ENCODE data around the gene BLTP3B.
"Not testable (repeated sequence)": the region's sequence is repeated elsewhere in the genome, so short reads cannot be mapped to it uniquely, and the experiment has no call there.

The BLTP3B gene

DNA sequence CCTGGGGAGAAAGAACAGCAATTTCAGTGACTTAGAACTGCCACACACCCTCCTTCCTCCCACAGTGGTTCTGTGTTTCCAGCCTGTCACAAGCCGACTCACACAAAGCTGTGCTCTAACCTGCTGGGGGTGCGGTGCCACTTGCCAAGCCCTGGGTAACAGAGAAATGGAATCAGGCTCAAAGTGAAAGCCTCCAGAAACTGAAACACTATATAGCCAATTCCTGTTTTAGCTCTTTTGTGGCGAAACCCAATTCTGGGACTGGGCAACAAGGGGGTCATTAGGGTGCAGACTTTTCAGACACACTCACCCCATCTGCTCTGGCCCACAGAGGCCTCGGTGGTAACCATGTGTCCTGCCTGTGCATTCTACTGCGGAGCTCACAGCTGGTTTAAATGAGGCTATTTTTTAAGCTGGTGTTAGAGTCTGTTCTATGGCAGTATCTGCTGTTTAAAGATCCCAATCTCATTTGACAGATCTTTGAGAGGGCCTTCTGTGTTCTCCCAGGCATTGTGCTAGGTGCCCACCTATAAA is 42.8 kb upstream of the BLTP3B start:
- TF ChIP-seq, protein P1, sequence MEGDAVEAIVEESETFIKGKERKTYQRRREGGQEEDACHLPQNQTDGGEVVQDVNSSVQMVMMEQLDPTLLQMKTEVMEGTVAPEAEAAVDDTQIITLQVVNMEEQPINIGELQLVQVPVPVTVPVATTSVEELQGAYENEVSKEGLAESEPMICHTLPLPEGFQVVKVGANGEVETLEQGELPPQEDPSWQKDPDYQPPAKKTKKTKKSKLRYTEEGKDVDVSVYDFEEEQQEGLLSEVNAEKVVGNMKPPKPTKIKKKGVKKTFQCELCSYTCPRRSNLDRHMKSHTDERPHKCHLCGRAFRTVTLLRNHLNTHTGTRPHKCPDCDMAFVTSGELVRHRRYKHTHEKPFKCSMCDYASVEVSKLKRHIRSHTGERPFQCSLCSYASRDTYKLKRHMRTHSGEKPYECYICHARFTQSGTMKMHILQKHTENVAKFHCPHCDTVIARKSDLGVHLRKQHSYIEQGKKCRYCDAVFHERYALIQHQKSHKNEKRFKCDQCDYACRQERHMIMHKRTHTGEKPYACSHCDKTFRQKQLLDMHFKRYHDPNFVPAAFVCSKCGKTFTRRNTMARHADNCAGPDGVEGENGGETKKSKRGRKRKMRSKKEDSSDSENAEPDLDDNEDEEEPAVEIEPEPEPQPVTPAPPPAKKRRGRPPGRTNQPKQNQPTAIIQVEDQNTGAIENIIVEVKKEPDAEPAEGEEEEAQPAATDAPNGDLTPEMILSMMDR (IDR thresholded peaks at IDR 0.05; ENCODE audit: low read depth, low read length), result no peak
- H3K4me3 ChIP-seq (replicated peaks in 1 of 2; ENCODE audit: low read depth in 2 of 2, low read length in 2 of 2), result no peak overlapping the region
- no peak for DNase-seq (ENCODE audit: low read depth in 2 of 2)

DNA sequence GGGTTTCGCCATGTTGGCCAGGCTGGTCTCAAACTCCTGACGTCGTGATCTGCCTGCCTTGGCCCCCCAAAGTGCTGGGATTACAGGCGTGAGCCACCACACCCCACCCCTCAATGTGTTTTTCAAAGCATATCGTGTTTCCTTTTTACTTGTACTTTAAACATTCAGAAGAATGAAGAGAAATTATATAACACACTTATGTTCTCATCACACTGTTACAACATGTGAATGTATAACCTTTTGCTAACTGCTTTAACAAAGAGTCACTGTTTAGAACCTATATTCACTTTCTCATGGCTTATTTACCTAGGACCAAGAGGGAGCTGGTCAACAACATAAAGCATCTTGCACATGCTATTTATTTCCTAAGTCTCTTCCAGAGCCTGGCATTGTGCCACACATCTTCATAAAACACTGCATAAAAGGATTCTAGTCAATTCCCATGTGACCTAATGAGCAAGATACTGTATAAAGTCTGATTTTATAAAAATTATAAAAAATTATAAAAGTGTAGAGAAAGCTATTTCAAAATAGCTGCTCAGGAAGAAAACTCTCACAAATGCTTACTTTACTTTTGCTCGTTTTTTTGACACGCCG is 42.0 kb upstream of the BLTP3B start:
- TF ChIP-seq, protein P1 (IDR thresholded peaks at IDR 0.05; ENCODE audit: low read depth, low read length), result no peak
- peak; percentile 35 to 40 for DNase-seq (ENCODE audit: low read depth in 2 of 2)
- no peak overlapping the region for H3K4me3 ChIP-seq (replicated peaks in 1 of 2; ENCODE audit: low read depth in 2 of 2, low read length in 2 of 2)

DNA sequence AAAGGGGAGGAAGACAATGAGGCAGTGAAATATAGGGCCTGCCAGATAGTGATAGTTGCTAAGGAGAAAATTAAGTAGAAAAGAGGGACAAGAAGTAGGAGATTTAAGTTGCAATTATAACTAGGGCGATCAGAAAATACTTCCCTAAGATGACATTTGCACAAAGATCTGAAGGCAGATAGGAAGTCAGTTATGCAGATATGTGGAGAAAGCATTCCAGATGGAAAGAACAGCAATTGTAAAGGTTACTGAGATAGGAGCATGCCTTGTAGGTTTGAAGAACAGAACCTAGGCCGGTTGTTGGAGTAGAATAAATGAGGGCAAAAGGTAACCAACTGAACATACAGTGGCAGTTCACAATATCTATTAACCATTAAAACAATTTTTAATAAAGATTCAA is 36.6 kb upstream of the BLTP3B start:
- no peak overlapping the region for H3K4me3 ChIP-seq (replicated peaks in 1 of 2; ENCODE audit: low read depth in 2 of 2, low read length in 2 of 2)
- TF ChIP-seq, protein P1 (IDR thresholded peaks at IDR 0.05; ENCODE audit: low read depth, low read length), result no peak
- no peak for DNase-seq (ENCODE audit: low read depth in 2 of 2)

DNA sequence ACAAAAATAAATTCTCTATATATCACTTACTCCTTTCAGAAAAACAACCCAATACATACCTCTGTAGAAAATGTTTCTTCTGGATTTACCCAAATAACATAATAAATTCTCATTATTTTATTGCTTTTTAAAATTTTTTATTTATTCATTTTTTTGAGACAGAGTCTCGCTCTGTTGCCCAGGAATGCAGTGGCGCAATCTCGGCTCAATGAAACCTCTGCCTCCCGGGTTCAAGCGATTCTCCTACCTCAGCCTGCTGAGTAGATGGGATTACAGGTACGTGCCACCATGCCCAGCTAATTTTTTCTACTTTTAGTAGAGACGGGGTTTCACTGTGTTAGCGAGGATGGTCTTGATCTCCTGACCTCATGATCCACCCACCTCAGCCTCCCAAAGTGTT is 33.8 kb upstream of the BLTP3B start:
- not testable (repeated sequence) for DNase-seq (ENCODE audit: low read depth in 2 of 2); H3K4me3 ChIP-seq (replicated peaks in 1 of 2; ENCODE audit: low read depth in 2 of 2, low read length in 2 of 2)

DNA sequence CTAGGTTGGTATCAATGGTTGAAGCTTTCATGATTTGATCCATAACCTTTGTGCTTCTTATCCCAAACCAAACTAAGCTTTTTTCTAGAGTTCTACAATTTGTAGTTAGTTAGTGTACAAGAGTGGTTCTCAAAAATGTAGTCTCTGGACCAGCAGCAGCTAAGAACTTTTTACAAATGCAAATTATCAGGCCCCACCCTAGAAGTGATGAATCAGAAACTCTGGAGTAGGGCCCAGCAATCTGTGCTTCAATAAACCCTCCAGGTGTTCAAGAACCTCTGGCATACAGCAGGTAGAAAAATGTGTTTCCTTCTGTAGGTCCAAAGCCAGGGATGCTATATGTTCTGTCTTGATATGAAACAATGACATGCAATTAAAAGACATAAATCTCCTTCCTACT is 31.8 kb upstream of the BLTP3B start:
- DNase-seq (ENCODE audit: low read depth in 2 of 2), result no peak
- TF ChIP-seq, protein P1 (IDR thresholded peaks at IDR 0.05; ENCODE audit: low read depth, low read length), result no peak
- H3K4me3 ChIP-seq (replicated peaks in 1 of 2; ENCODE audit: low read depth in 2 of 2, low read length in 2 of 2), result no peak overlapping the region

DNA sequence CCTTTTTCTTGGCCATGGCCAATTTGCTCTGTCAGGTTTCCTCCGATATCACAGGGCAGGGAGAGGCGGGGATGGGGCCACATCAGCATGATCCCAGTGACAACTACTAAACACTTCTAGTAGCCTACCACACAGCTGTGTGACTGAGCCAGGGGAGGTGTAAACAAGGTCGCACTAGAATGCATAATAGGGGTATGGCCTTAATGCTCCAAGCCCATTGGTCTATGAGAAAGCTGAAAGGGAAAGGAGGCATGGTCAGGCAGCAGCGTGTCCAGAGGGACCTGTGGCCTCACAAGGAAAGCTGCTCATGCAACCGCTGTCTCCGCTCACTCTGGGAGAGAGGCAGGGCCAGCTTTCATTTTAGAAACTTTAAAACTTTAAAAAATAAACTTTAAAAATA is 30.4 kb upstream of the BLTP3B start:
- no peak overlapping the region for H3K4me3 ChIP-seq (replicated peaks in 1 of 2; ENCODE audit: low read depth in 2 of 2, low read length in 2 of 2)
- TF ChIP-seq, protein P1 (IDR thresholded peaks at IDR 0.05; ENCODE audit: low read depth, low read length), result no peak
- no peak for DNase-seq (ENCODE audit: low read depth in 2 of 2)

DNA sequence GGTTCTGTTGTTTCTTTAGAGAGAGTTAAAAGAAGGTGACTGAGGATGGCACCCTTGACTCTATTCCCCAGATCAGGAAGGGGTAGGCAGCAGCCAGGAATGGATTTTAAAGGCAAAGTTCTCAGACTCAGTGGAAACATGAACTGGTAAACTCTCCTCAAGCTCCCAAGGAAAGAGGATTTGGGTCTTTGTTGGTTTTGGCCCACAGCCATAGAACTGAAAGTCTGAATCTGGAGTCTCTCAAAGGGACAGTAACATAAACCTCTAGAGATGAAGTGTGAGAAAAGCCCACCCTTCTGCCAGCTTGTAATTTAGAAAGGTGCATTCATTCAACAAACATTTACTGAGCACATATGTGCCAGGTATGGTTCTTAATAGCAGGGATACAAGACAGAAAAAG is 28.6 kb upstream of the BLTP3B start:
- TF ChIP-seq, protein P1 (IDR thresholded peaks at IDR 0.05; ENCODE audit: low read depth, low read length), result no peak
- DNase-seq (ENCODE audit: low read depth in 2 of 2), result peak in 1 of 2 donors; percentile 21
- no peak overlapping the region for H3K4me3 ChIP-seq (replicated peaks in 1 of 2; ENCODE audit: low read depth in 2 of 2, low read length in 2 of 2)
